Right lobe of liver (tissue), 4 donors: Measurements from ENCODE around the gene POM121L2.

Source experiments
- POLR2A ChIP-seq: fragments of 450-650 bp; IDR thresholded peaks from one replicate; pipeline ENCODE4 v1.6.1; 2017; ENCODE audit warnings: antibody characterized with exemption, mild to moderate bottlenecking
- TF ChIP-seq, protein P1 (sequence below), 4 donors: fragments of 200-600 bp in 3 of 4; fragments of 450-650 bp in 1 of 4; IDR thresholded peaks; one replicate each; pipeline versions ENCODE4 v1.5.1 to v1.8.0; 2016 to 2022; ENCODE audit warnings: antibody characterized with exemption in 4 of 4, mild to moderate bottlenecking in 2 of 4
- donor health status: DM: no; HTN: no; CAD: no.
- donor health status: DM: no; HTN: no; CAD: no.
- donor health status: DM: no; HTN: yes; CAD: no.

- TF ChIP-seq, protein P1, sequence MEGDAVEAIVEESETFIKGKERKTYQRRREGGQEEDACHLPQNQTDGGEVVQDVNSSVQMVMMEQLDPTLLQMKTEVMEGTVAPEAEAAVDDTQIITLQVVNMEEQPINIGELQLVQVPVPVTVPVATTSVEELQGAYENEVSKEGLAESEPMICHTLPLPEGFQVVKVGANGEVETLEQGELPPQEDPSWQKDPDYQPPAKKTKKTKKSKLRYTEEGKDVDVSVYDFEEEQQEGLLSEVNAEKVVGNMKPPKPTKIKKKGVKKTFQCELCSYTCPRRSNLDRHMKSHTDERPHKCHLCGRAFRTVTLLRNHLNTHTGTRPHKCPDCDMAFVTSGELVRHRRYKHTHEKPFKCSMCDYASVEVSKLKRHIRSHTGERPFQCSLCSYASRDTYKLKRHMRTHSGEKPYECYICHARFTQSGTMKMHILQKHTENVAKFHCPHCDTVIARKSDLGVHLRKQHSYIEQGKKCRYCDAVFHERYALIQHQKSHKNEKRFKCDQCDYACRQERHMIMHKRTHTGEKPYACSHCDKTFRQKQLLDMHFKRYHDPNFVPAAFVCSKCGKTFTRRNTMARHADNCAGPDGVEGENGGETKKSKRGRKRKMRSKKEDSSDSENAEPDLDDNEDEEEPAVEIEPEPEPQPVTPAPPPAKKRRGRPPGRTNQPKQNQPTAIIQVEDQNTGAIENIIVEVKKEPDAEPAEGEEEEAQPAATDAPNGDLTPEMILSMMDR (IDR thresholded peaks at IDR 0.05), result no peak
- no peak for TF ChIP-seq POLR2A
These were observed 22.1 kb upstream of the POM121L2 start for GRCh38 chr6:27334141-27334540.
